ENCODE results near the gene NELL1. TPM values are rescaled to one million over a fixed set of nuclear protein-coding genes. Genes with fewer than 3 reads are reported as not detected.

Gene NELL1
- total and polyA plus RNA-seq, 2 experiments from 2014 or later = 8.9 to 20.1 TPM

- Histone ChIP-seq H3K4me3 (no peak overlapping the region), H3K9me3 (ENCODE audit: low read depth) (no peaks in the 10 kb centered on the region), H3K79me2 (no peaks in the 10 kb centered on the region), H3K36me3 (replicated peaks; ENCODE audit: insufficient read depth, low read depth) (no peaks in the 10 kb centered on the region), H2AFZ (no peak overlapping the region), H4K20me1 (ENCODE audit: insufficient read depth, poor library complexity, severe bottlenecking) (no peaks in the 10 kb centered on the region), H3K9me2 (replicated peaks; ENCODE audit: insufficient read depth) (no peaks in the 10 kb centered on the region), H3K4me1 (ENCODE audit: insufficient read depth) (no peaks in the 10 kb centered on the region), H3K27ac (no peak overlapping the region), H3K27me3 (no peaks in the 10 kb centered on the region), H3K4me2 (no peak overlapping the region)
- WGBS (ENCODE audit: low lambda C conversion rate, missing lambda C conversion rate) = 100% methylated on average over 3 of the region's 3 CpGs
- no peak for TF ChIP-seq CTCF (IDR thresholded peaks at IDR 0.05; ENCODE audit: poor library complexity)
- no peak for TF ChIP-seq EZH2phosphoT487 (IDR thresholded peaks at IDR 0.05; ENCODE audit: low read depth, severe bottlenecking, unreplicated experiment)
- no peak for TF ChIP-seq EZH2 (IDR thresholded peaks at IDR 0.05; ENCODE audit: borderline replicate concordance)
- DNase-seq (ENCODE audit: low spot score) = no peak
Observed at GRCh38 chr11:21190181-21190580, 520.8 kb downstream of the NELL1 start.

GRCh38 chr11:21195995-21196394 lies 526.6 kb downstream of the NELL1 start:
- no peaks in the 10 kb centered on the region for H3K9me2 ChIP-seq (replicated peaks; ENCODE audit: insufficient read depth)

GRCh38 chr11:21198498-21198897 lies 529.1 kb downstream of the NELL1 start:
- no peak overlapping the region for H3K4me3 ChIP-seq
- no peak overlapping the region for H3K27ac ChIP-seq
- H3K27me3 ChIP-seq = no peaks in the 10 kb centered on the region
- no peak for DNase-seq (ENCODE audit: low spot score)
- H3K79me2 ChIP-seq = no peaks in the 10 kb centered on the region
- H3K9me3 ChIP-seq (ENCODE audit: low read depth) = no peaks in the 10 kb centered on the region
- H3K4me1 ChIP-seq (ENCODE audit: insufficient read depth) = no peaks in the 10 kb centered on the region
- H4K20me1 ChIP-seq (ENCODE audit: insufficient read depth, poor library complexity, severe bottlenecking) = no peaks in the 10 kb centered on the region
- H3K9me2 ChIP-seq (replicated peaks; ENCODE audit: insufficient read depth) = no peaks in the 10 kb centered on the region
- no peak for TF ChIP-seq EZH2phosphoT487 (IDR thresholded peaks at IDR 0.05; ENCODE audit: low read depth, severe bottlenecking, unreplicated experiment)
- no peak for TF ChIP-seq CTCF (IDR thresholded peaks at IDR 0.05; ENCODE audit: poor library complexity)
- TF ChIP-seq EZH2 (IDR thresholded peaks at IDR 0.05; ENCODE audit: borderline replicate concordance) = no peak
- no peak overlapping the region for H3K4me2 ChIP-seq
- WGBS (ENCODE audit: low lambda C conversion rate, missing lambda C conversion rate) = 74% methylated on average over 3 of the region's 3 CpGs
- no peak overlapping the region for H2AFZ ChIP-seq
- H3K36me3 ChIP-seq (replicated peaks; ENCODE audit: insufficient read depth, low read depth) = no peaks in the 10 kb centered on the region

More at GRCh38 chr11:21195995-21196394, 526.6 kb downstream of the NELL1 start:
- DNase-seq (ENCODE audit: low spot score) = no peak
- TF ChIP-seq EZH2 (IDR thresholded peaks at IDR 0.05; ENCODE audit: borderline replicate concordance) = no peak
- H3K79me2 ChIP-seq = no peaks in the 10 kb centered on the region
- no peak overlapping the region for H2AFZ ChIP-seq
- no peak overlapping the region for H3K4me3 ChIP-seq
- H3K4me1 ChIP-seq (ENCODE audit: insufficient read depth) = no peaks in the 10 kb centered on the region
- H3K27ac ChIP-seq = no peak overlapping the region
- H3K36me3 ChIP-seq (replicated peaks; ENCODE audit: insufficient read depth, low read depth) = no peaks in the 10 kb centered on the region
- no peak overlapping the region for H3K4me2 ChIP-seq
- H3K9me3 ChIP-seq (ENCODE audit: low read depth) = no peaks in the 10 kb centered on the region
- H3K27me3 ChIP-seq = no peaks in the 10 kb centered on the region
- WGBS (ENCODE audit: low lambda C conversion rate, missing lambda C conversion rate) = 50% methylated on average over 2 of the region's 2 CpGs
- H4K20me1 ChIP-seq (ENCODE audit: insufficient read depth, poor library complexity, severe bottlenecking) = no peaks in the 10 kb centered on the region

- no peak overlapping the region for H2AFZ ChIP-seq
- no peak overlapping the region for H3K4me2 ChIP-seq
- no peak for DNase-seq (ENCODE audit: low spot score)
- H3K79me2 ChIP-seq = no peaks in the 10 kb centered on the region
- no peak overlapping the region for H3K4me3 ChIP-seq
- no peaks in the 10 kb centered on the region for H4K20me1 ChIP-seq (ENCODE audit: insufficient read depth, poor library complexity, severe bottlenecking)
- H3K27me3 ChIP-seq = no peaks in the 10 kb centered on the region
- no peaks in the 10 kb centered on the region for H3K36me3 ChIP-seq (replicated peaks; ENCODE audit: insufficient read depth, low read depth)
- H3K9me3 ChIP-seq (ENCODE audit: low read depth) = no peaks in the 10 kb centered on the region
- no peak overlapping the region for H3K27ac ChIP-seq
- TF ChIP-seq EZH2 (IDR thresholded peaks at IDR 0.05; ENCODE audit: borderline replicate concordance) = no peak
- TF ChIP-seq CTCF (IDR thresholded peaks at IDR 0.05; ENCODE audit: poor library complexity) = no peak
- TF ChIP-seq EZH2phosphoT487 (IDR thresholded peaks at IDR 0.05; ENCODE audit: low read depth, severe bottlenecking, unreplicated experiment) = no peak
- no peaks in the 10 kb centered on the region for H3K4me1 ChIP-seq (ENCODE audit: insufficient read depth)
- H3K9me2 ChIP-seq (replicated peaks; ENCODE audit: insufficient read depth) = no peaks in the 10 kb centered on the region
- 77% methylated on average over 8 of the region's 8 CpGs for WGBS (ENCODE audit: low lambda C conversion rate, missing lambda C conversion rate)
Observed at GRCh38 chr11:21205205-21205604, 535.8 kb downstream of the NELL1 start.

All from hepatocyte (in vitro differentiated cells).